Subcutaneous adipose tissue (tissue), 4 donors: ENCODE measurements around the gene NCKAP5L. TPM values are rescaled to one million over a fixed set of nuclear protein-coding genes. Genes with fewer than 3 reads are reported as not detected.

Source experiments
- CTCF ChIP-seq: fragments of 450-650 bp; IDR thresholded peaks from one replicate; pipeline ENCODE4 v1.5.1; 2016; ENCODE audit warnings: low read depth, mild to moderate bottlenecking, control low read depth, antibody characterized with exemption, moderate library complexity
- total RNA-seq, 4 donors: library from RNA; depleted of rRNA; stranded (reverse); fragments of >200 nt; gene quantifications; one replicate each; pipeline ENCODE4 v1.1.0, GENCODE V29; 2016

NCKAP5L gene
- total RNA-seq, 4 donors from 2014 or later: 9.1 to 23.9 (median 13.0) TPM

GRCh38 chr12:49777800-49778748, 50.1 kb downstream of the NCKAP5L start:
- no peak for TF ChIP-seq CTCF

- TF ChIP-seq CTCF: no peak
Observed at GRCh38 chr12:49777341-49777740, 50.9 kb downstream of the NCKAP5L start.

GRCh38 chr12:49776858-49777257, 51.4 kb downstream of the NCKAP5L start:
- TF ChIP-seq CTCF: no peak

GRCh38 chr12:49776413-49776812, 51.8 kb downstream of the NCKAP5L start:
- no peak for TF ChIP-seq CTCF

GRCh38 chr12:49767333-49767732, 60.9 kb downstream of the NCKAP5L start:
- no peak for TF ChIP-seq CTCF

- TF ChIP-seq CTCF: no peak
Observed at GRCh38 chr12:49766115-49766455, 62.1 kb downstream of the NCKAP5L start.

- TF ChIP-seq CTCF: no peak
Observed at GRCh38 chr12:49764126-49764525, 64.1 kb downstream of the NCKAP5L start.
